Memory B cell (primary cell): Measurements from ENCODE around the gene ACE.

ENCODE experiments used
- ATAC-seq: fragments of 150-1000 bp; cut with Tn5 transposase; 2 replicates; pipeline ENCODE4 v1.10.0; 2021; ENCODE audit warnings: low read depth, mild to moderate bottlenecking, moderate library complexity
- DNase-seq, 2 donors: peaks; one replicate each; pipeline ENCODE4 v3.0.0; 2022; ENCODE audit warnings: low spot score in 2 of 2
- H3K27ac Mint-ChIP-seq: one replicate; pipeline ENCODE4 v1.8.0; 2022; ENCODE audit warnings: mild to moderate bottlenecking, moderate library complexity, mixed read lengths
- H3K27me3 Mint-ChIP-seq: one replicate; pipeline ENCODE4 v1.8.0; 2022; ENCODE audit warnings: mixed read lengths
- H3K36me3 Mint-ChIP-seq: one replicate; pipeline ENCODE4 v1.8.0; 2022; ENCODE audit warnings: mild to moderate bottlenecking, mixed read lengths
- H3K4me1 Mint-ChIP-seq: one replicate; pipeline ENCODE4 v1.8.0; 2022; ENCODE audit warnings: mixed read lengths
- H3K4me3 Mint-ChIP-seq: one replicate; pipeline ENCODE4 v1.8.0; 2022; ENCODE audit warnings: mild to moderate bottlenecking, moderate library complexity, mixed read lengths
- H3K9me3 Mint-ChIP-seq: one replicate; pipeline ENCODE4 v1.8.0; 2022; ENCODE audit warnings: mixed read lengths

Gene ACE

GRCh38 chr17:63474586-63475460 lies 2.0 kb upstream of the ACE start:
- Mint-ChIP-seq H3K9me3 (no peaks in the 10 kb centered on the region), H3K4me3 (no peak overlapping the region), H3K36me3 (no peaks in the 10 kb centered on the region), H3K27me3 (peaks cover 21% of the 10 kb centered on the region), H3K4me1 (peaks cover 15% of the 10 kb centered on the region), H3K27ac (no peak overlapping the region)
- ATAC-seq (no peak), DNase-seq (no peak)

- Mint-ChIP-seq H3K4me1 (peaks cover 15% of the 10 kb centered on the region), H3K27ac (no peak overlapping the region)
Measured at GRCh38 chr17:63475491-63476412, 1.1 kb upstream of the ACE start.

GRCh38 chr17:63476459-63476853 lies 405 bp upstream of the ACE start:
- no peaks in the 10 kb centered on the region for H3K36me3 Mint-ChIP-seq
- peaks cover 26% of the 10 kb centered on the region for H3K27me3 Mint-ChIP-seq
- peak in 1 of 2 donors; percentile 37 for DNase-seq
- no peaks in the 10 kb centered on the region for H3K9me3 Mint-ChIP-seq
- peaks cover 15% of the 10 kb centered on the region for H3K4me1 Mint-ChIP-seq
- H3K4me3 Mint-ChIP-seq, result peak overlapping the region; percentile 11
- peak; percentile 6 for ATAC-seq
- H3K27ac Mint-ChIP-seq, result no peak overlapping the region

More at GRCh38 chr17:63475491-63476412, 1.1 kb upstream of the ACE start:
- no peak for ATAC-seq
- Mint-ChIP-seq H3K4me3 (peak overlapping the region; percentile 50), H3K27me3 (peaks cover 26% of the 10 kb centered on the region), H3K9me3 (no peaks in the 10 kb centered on the region), H3K36me3 (no peaks in the 10 kb centered on the region)
- DNase-seq, result no peak

- no peaks in the 10 kb centered on the region for H3K9me3 Mint-ChIP-seq
- no peak overlapping the region for H3K27ac Mint-ChIP-seq
- DNase-seq (no peak), ATAC-seq (peak; percentile 5)
- H3K36me3 Mint-ChIP-seq, result no peaks in the 10 kb centered on the region
- peaks cover 15% of the 10 kb centered on the region for H3K4me1 Mint-ChIP-seq
- H3K4me3 Mint-ChIP-seq, result peak overlapping the region; percentile 86
- H3K27me3 Mint-ChIP-seq, result peaks cover 28% of the 10 kb centered on the region
Measured at GRCh38 chr17:63477480-63478440, 899 bp downstream of the ACE start.

GRCh38 chr17:63478814-63479494 lies 2.1 kb downstream of the ACE start:
- Mint-ChIP-seq H3K9me3 (no peaks in the 10 kb centered on the region), H3K27me3 (peaks cover 29% of the 10 kb centered on the region), H3K36me3 (no peaks in the 10 kb centered on the region), H3K27ac (no peak overlapping the region), H3K4me1 (peaks cover 15% of the 10 kb centered on the region), H3K4me3 (peak overlapping the region; percentile 52)
- DNase-seq (peak; percentile 71), ATAC-seq (peak; percentile 79)

- Mint-ChIP-seq H3K27ac (no peak overlapping the region), H3K36me3 (no peaks in the 10 kb centered on the region), H3K27me3 (peaks cover 29% of the 10 kb centered on the region), H3K9me3 (no peaks in the 10 kb centered on the region), H3K4me3 (no peak overlapping the region), H3K4me1 (peaks cover 15% of the 10 kb centered on the region)
- no peak for ATAC-seq
- DNase-seq, result no peak
Measured at GRCh38 chr17:63479495-63480184, 2.8 kb downstream of the ACE start.

- Mint-ChIP-seq H3K4me1 (peaks cover 13% of the 10 kb centered on the region), H3K36me3 (no peaks in the 10 kb centered on the region), H3K4me3 (no peak overlapping the region), H3K9me3 (no peaks in the 10 kb centered on the region), H3K27ac (no peak overlapping the region), H3K27me3 (peaks cover 26% of the 10 kb centered on the region)
- ATAC-seq (no peak), DNase-seq (no peak)
Measured at GRCh38 chr17:63480192-63480784, 3.4 kb downstream of the ACE start.

- no peaks in the 10 kb centered on the region for H3K9me3 Mint-ChIP-seq
- DNase-seq, result no peak
- no peak for ATAC-seq
- peaks cover 24% of the 10 kb centered on the region for H3K27me3 Mint-ChIP-seq
- no peak overlapping the region for H3K27ac Mint-ChIP-seq
- peaks cover 12% of the 10 kb centered on the region for H3K4me1 Mint-ChIP-seq
- H3K4me3 Mint-ChIP-seq, result no peak overlapping the region
- no peaks in the 10 kb centered on the region for H3K36me3 Mint-ChIP-seq
Measured at GRCh38 chr17:63480826-63481487, 4.1 kb downstream of the ACE start.

- Mint-ChIP-seq H3K9me3 (no peaks in the 10 kb centered on the region), H3K27me3 (peaks cover 24% of the 10 kb centered on the region), H3K4me3 (no peak overlapping the region), H3K36me3 (no peaks in the 10 kb centered on the region), H3K4me1 (peaks cover 17% of the 10 kb centered on the region), H3K27ac (no peak overlapping the region)
- ATAC-seq (no peak), DNase-seq (no peak)
Measured at GRCh38 chr17:63481488-63481870, 4.6 kb downstream of the ACE start.

- no peak overlapping the region for H3K27ac Mint-ChIP-seq
Measured at GRCh38 chr17:63482509-63482908, 5.6 kb downstream of the ACE start.

GRCh38 chr17:63483038-63483437 lies 6.2 kb downstream of the ACE start:
- no peak overlapping the region for H3K27ac Mint-ChIP-seq
- peaks cover 16% of the 10 kb centered on the region for H3K4me1 Mint-ChIP-seq
- DNase-seq (no peak), ATAC-seq (no peak)
- H3K27me3 Mint-ChIP-seq, result peaks cover 18% of the 10 kb centered on the region
- no peak overlapping the region for H3K4me3 Mint-ChIP-seq
- H3K9me3 Mint-ChIP-seq, result no peaks in the 10 kb centered on the region
- no peaks in the 10 kb centered on the region for H3K36me3 Mint-ChIP-seq

More at GRCh38 chr17:63482509-63482908, 5.6 kb downstream of the ACE start:
- Mint-ChIP-seq H3K9me3 (no peaks in the 10 kb centered on the region), H3K4me1 (peaks cover 20% of the 10 kb centered on the region), H3K4me3 (no peak overlapping the region), H3K27me3 (peaks cover 23% of the 10 kb centered on the region), H3K36me3 (no peaks in the 10 kb centered on the region)
- no peak for DNase-seq
- no peak for ATAC-seq
